Islet of Langerhans (tissue), 1 donor: Measurements from ENCODE around the gene MTFR1L.

Experiments used
- FAIRE-seq: peaks from one replicate; lab custom pipeline; 2011; peaks lifted over from hg19 to GRCh38; lab: Jason Lieb, UNC

MTFR1L gene

GRCh38 chr1:25808481-25809244 lies 11.1 kb upstream of the MTFR1L start:
- FAIRE-seq = no peak

GRCh38 chr1:25809283-25809926 lies 10.3 kb upstream of the MTFR1L start:
- no peak for FAIRE-seq

GRCh38 chr1:25809929-25810328 lies 9.8 kb upstream of the MTFR1L start:
- FAIRE-seq = no peak

GRCh38 chr1:25810341-25811299 lies 9.1 kb upstream of the MTFR1L start:
- FAIRE-seq = no peak

GRCh38 chr1:25811384-25812082 lies 8.2 kb upstream of the MTFR1L start:
- FAIRE-seq = no peak

GRCh38 chr1:25813071-25813733 lies 6.6 kb upstream of the MTFR1L start:
- no peak for FAIRE-seq

GRCh38 chr1:25813734-25814471 lies 5.9 kb upstream of the MTFR1L start:
- FAIRE-seq = no peak

- FAIRE-seq = no peak
These were observed 5.1 kb upstream of the MTFR1L start for GRCh38 chr1:25814549-25815087.

- no peak for FAIRE-seq
These were observed 4.3 kb upstream of the MTFR1L start for GRCh38 chr1:25815208-25816111.

GRCh38 chr1:25816112-25816718 lies 3.5 kb upstream of the MTFR1L start:
- FAIRE-seq = no peak

- no peak for FAIRE-seq
These were observed 1.8 kb upstream of the MTFR1L start for GRCh38 chr1:25817840-25818501.

- FAIRE-seq = no peak
These were observed 1.2 kb upstream of the MTFR1L start for GRCh38 chr1:25818569-25818968.

GRCh38 chr1:25820247-25821111 lies 725 bp downstream of the MTFR1L start:
- FAIRE-seq = no peak

- FAIRE-seq = no peak
These were observed 1.3 kb downstream of the MTFR1L start for GRCh38 chr1:25821112-25821476.

GRCh38 chr1:25821630-25822091 lies 1.9 kb downstream of the MTFR1L start:
- no peak for FAIRE-seq

GRCh38 chr1:25825605-25826004 lies 5.9 kb downstream of the MTFR1L start:
- no peak for FAIRE-seq

GRCh38 chr1:25826571-25826970 lies 6.8 kb downstream of the MTFR1L start:
- no peak for FAIRE-seq
